HCT116 (cell line): ENCODE measurements around the gene MORN1.

ENCODE experiments used
- EGR1 ChIP-seq: IDR thresholded peaks from 2 replicates; pipeline ENCODE4 v1.6.1; 2012; ENCODE audit warnings: low read depth
- POLR2A ChIP-seq: IDR thresholded peaks from 2 replicates; pipeline ENCODE4 v1.7.0; 2011; ENCODE audit warnings: borderline replicate concordance; ENCODE audit not compliant: insufficient read depth, insufficient read length; ENCODE audit errors: extremely low read depth
- POLR2AphosphoS5 ChIP-seq: IDR thresholded peaks from 2 replicates; pipeline ENCODE4 v1.6.1; 2011; ENCODE audit warnings: mild to moderate bottlenecking, low read depth, low read length, moderate library complexity
- SP1 ChIP-seq: IDR thresholded peaks from 2 replicates; pipeline ENCODE4 v1.6.1; 2012; ENCODE audit warnings: low read depth
- ZFX ChIP-seq: fragments of 450-650 bp; IDR thresholded peaks from 2 replicates; pipeline ENCODE4 v1.6.1; 2017
- TF ChIP-seq, protein P1 (sequence below), 3 experiments: fragments of 200-600 bp in 1 of 3; sonication (generic) in 1 of 3; IDR thresholded peaks in 2 of 3; conservative IDR thresholded peaks in 1 of 3; 2 replicates each; pipeline ENCODE4 v1.5.1; 2012 to 2017; ENCODE audit warnings: low read depth in 2 of 3, low read length in 2 of 3, antibody characterized with exemption in 1 of 3, borderline replicate concordance in 1 of 3, control low read depth in 1 of 3, mild to moderate bottlenecking in 1 of 3, mixed read lengths in 1 of 3, mixed run types in 1 of 3, moderate library complexity in 1 of 3; ENCODE audit not compliant: insufficient read depth in 1 of 3
- TF ChIP-seq, protein P2 (sequence below): IDR thresholded peaks from 2 replicates; pipeline ENCODE4 v1.6.1; 2012
- TF ChIP-seq, protein P3 (sequence below): IDR thresholded peaks from 2 replicates; pipeline ENCODE4 v1.6.1; 2012

DNA sequence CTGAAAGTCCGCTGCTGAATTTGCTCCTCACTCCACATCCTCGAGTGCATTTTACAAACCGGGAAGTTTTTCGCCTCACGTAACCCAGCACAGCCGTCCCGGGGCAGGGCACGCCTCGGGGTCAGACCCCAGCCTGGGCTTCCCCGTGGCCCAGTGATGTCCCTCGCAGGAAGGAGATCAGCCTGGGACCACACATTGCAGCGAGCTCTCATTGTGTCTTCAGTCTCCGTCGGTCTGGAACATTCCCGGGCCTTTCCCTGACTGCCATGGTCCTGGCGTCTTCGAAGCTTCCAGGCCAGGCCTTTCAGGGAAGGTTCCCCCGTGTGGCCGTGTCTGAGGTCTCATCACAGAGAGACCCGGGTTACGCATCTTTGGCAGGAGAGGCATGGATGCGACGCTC is 43.5 kb downstream of the MORN1 start:
- TF ChIP-seq, protein P1, sequence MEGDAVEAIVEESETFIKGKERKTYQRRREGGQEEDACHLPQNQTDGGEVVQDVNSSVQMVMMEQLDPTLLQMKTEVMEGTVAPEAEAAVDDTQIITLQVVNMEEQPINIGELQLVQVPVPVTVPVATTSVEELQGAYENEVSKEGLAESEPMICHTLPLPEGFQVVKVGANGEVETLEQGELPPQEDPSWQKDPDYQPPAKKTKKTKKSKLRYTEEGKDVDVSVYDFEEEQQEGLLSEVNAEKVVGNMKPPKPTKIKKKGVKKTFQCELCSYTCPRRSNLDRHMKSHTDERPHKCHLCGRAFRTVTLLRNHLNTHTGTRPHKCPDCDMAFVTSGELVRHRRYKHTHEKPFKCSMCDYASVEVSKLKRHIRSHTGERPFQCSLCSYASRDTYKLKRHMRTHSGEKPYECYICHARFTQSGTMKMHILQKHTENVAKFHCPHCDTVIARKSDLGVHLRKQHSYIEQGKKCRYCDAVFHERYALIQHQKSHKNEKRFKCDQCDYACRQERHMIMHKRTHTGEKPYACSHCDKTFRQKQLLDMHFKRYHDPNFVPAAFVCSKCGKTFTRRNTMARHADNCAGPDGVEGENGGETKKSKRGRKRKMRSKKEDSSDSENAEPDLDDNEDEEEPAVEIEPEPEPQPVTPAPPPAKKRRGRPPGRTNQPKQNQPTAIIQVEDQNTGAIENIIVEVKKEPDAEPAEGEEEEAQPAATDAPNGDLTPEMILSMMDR (IDR thresholded peaks at IDR 0.05 in 2 of 3, conservative IDR thresholded peaks at IDR 0.05 in 1 of 3; ENCODE audit: borderline replicate concordance in 1 of 3, insufficient read depth in 1 of 3, low read depth in 2 of 3, low read length in 2 of 3): no peak
- TF ChIP-seq, protein P2, sequence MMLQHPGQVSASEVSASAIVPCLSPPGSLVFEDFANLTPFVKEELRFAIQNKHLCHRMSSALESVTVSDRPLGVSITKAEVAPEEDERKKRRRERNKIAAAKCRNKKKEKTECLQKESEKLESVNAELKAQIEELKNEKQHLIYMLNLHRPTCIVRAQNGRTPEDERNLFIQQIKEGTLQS: no peak
- TF ChIP-seq ZFX: no peak
- no peak for TF ChIP-seq POLR2AphosphoS5
- TF ChIP-seq EGR1: no peak
- TF ChIP-seq POLR2A: no peak
- TF ChIP-seq SP1: no peak
- TF ChIP-seq, protein P3, sequence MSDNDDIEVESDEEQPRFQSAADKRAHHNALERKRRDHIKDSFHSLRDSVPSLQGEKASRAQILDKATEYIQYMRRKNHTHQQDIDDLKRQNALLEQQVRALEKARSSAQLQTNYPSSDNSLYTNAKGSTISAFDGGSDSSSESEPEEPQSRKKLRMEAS: no peak
